ENCODE data around the gene ADM.

The ADM gene

GRCh38 chr11:10291801-10292638, 12.9 kb upstream of the ADM start:
- DNase-seq: no peak

- DNase-seq: peak; percentile 78
These were observed 11.2 kb upstream of the ADM start, which contains the start of gene SBF2 for GRCh38 chr11:10293423-10294289. Gene SBF2, minus strand, starts transcription at chr11:10294219. Its CDS starts 150 bp downstream, at chr11:10294069.

- peak; percentile 42 for DNase-seq
These were observed 10.5 kb upstream of the ADM start for GRCh38 chr11:10294290-10294953.

DNA sequence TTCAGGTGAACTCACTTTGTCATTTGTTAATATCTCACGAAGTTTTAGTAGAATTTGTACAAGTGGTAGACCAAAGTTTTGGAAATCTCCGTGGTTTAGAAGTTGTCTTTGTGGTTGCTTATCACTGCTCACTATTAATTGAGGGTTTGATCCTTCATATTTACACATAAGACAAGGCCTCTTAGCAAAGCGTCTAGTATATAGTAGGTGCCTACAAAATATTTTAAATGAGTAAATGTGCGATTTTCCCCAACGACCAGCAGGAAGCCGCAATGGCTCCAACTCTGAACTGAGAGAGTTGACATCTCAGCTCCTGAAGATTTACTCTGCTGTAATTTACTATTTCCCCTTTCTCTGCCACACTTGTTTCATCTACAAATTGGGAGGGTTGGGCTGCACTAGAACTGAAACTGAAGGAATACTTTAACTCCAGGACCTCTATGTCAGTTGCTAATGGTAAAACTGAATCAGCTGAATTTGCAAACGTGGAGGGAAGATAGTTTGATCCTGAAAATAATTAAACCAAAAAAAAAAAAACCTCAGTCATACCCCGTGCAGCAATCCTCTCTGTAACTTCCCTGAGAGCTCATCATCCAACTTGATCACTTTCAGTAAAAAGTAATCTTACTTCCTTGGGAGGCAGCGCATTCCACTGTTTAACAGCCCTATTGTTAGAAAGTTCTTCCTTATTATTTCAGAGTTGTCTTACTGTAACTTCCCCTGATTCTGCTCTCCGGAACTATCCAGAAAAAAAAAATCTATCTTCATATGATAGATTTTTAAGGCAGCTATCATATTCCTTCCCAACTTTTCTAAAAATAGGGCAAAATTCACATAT, 9.6 kb upstream of the ADM start:
- DNase-seq: no peak

DNA sequence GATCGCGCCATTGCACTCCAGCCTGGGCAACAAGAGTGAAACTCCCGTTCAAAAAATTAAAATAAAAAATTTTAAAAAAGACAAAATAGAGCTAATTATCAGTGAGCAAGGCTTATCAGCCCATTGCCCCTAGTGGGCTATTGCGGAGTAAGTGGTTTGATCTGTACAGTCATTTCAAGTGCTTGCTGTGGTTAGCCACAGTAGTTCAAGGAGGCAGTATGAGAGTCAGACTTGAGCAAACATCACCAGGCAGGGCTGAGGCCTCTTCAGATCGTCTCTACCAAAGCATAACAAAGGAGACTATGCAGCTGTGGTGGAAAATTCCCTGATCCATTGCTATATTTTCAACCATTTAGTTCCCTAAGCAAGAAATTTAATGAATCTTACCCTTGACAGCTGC, 6.5 kb upstream of the ADM start:
- DNase-seq: no peak

DNA sequence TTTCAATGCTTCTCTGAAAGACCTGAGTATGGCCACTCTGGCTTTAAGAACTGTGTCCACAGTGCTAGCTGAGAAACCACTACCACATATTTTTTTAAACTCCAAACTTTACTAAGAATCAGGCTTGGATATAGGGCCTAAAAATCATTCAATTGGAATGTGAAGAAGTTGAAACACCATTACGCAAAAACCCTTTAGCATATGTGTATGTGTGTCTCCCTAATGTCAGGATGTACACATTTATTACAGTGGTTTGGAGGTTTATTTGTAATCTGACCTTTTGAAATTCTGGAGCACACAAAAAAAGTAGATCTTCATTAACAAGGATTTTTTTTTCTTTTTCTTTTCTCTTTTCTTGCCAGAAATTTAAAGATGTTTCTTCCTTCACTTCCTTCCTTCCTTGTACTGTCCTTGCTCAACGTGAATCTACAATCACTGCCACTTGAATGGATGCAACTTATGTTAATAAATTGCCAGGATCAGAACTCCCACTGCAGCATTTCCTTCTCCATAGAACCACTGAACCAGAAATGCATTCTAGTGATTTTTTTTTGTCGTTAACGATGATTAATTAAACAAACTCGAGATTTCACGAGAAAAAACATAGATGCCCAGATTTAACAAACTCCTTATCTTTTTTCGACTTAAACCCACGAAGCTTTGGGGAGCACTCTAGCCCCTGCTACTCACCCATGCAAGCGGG, 3.1 kb upstream of the ADM start:
- DNase-seq: no peak

DNA sequence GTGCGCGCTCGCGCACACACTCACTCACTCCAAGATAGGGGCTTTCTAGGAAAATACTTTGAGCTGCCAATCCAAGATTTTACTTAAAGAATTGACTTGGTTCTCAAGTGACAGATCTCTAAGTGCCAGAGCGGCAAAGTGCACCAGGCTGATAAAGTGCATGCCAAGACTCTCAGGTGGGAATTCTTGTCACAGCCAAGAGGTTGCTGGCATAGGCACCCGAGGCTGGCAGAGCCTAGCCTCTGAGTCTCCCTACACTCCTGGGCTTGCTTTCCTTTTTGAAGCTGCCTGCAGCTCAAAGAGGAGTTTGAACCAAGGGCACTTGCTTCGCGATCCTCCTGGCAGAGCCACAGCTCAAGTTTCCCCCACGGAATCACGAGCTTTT, 2.5 kb upstream of the ADM start:
- DNase-seq: no peak

GRCh38 chr11:10302744-10303557, 1.9 kb upstream of the ADM start:
- DNase-seq: peak; percentile 32

GRCh38 chr11:10303558-10304363, 1.1 kb upstream of the ADM start:
- DNase-seq: no peak

DNA sequence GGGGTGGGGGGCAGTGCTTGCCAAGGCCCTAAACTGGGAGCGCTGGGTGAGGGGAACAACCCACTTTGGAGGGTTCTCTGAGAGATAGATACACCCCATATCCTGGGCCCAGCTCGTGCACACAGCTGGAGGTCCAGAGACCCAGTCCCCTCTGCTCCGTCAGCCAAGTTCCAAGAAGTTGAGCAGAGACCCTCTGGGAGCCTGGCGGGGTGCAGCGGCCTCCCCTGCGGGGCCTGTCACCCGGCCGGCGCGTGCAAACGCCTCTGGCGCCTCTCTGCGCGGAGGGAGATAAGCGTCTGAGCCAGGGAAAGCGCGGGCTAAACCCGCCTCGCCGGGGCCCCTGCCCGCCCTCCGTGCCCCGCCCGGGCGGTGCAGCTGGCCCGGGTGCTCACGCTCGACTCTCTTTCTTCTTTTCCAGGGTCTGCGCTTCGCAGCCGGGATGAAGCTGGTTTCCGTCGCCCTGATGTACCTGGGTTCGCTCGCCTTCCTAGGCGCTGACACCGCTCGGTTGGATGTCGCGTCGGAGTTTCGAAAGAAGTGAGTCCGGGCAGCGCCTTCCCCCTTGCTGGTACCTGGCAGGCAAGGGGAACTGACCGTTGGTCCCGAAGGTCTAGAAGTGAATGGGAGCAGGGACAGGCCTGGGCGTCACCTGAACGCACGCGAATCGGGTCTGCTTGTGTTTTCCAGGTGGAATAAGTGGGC, 540 bp downstream of the ADM start:
- no peak for DNase-seq

GRCh38 chr11:10305964-10306918, 1.4 kb downstream of the ADM start:
- DNase-seq: no peak

DNA sequence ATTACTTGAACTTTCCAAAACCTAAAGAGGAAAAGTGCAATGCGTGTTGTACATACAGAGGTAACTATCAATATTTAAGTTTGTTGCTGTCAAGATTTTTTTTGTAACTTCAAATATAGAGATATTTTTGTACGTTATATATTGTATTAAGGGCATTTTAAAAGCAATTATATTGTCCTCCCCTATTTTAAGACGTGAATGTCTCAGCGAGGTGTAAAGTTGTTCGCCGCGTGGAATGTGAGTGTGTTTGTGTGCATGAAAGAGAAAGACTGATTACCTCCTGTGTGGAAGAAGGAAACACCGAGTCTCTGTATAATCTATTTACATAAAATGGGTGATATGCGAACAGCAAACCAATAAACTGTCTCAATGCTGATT, 2.1 kb downstream of the ADM start:
- DNase-seq: no peak

- DNase-seq: peak; percentile 52
These were observed 2.7 kb downstream of the ADM start for GRCh38 chr11:10307400-10308200.

DNA sequence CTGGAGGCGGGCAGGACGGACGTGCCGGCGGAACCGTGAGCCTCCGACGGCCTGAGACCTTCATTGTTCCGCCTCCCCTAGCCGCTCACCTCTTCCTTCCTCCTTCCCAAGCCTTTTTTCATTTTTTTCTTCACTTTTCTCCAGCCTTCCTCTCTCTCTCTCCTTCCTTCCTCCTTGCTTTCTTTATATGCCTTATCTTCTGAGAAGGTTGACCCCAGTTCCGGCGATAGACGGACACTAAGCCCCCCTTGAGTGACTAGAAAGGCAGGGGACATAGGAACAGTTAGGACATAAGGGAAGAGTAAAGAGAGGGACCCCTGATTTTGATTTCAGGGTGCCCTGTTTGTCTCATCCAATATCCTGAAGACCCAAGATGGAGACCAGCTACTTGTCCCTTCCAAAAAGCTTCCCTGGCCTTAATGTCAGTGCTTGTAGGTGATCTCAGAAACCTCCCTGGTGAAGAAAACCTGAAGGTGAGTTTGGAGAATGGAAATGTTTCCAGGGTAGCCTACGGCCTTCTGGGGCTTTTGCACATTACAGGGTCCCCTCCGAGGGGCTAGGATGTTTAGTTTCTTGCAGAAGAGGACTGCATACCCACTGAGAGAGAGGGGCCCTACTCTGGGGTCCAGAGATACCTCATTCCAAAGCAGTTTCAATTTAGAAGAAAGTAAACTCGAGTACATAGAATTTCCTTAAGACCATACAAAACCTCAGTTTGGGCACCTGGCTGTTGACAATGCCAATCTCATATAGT, 3.5 kb downstream of the ADM start:
- no peak for DNase-seq

DNA sequence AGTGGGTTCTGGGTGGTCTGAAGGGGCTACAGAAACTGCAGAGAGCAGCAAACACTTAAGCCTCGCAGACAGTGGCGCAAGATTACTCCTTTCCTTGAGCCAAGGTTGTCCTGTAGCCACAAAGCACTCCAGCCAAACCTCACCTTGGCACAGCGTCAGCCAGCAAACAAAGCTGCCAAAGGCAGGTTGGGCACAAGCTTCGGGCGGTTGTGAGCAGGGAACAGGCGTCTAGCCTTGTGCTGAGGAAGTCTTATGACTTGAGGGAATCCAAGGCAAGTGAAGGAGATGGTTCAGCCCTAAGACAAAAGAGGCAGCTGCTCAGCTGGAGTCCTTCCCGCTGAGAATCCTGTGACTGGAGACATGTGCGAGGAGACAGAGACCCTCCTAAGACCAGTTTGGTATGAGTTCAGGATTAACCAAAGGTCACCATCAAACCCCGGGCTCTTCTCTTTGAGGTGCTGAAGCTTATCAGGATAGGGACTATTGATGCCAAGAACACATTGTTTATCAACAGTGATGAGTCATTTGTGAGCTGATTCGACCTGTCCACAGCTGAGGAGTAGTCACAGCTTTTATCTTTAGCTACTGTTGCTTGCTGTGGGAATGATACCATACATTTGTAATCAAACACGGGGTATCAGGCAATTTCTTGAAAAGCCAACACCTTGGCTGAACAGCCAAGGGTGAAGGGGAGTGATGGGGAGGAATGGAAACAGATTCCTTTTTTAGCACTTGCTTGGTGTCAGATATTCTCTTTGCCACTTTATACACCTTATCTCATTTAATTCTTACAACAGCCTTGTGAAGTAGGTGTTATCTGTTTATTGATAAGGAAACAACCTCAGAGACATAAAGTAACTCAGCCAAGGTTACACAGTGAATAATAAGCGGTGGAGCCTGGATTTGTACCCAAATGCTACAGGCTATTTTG, 4.6 kb downstream of the ADM start:
- DNase-seq: no peak
